HL-60/S4 treated with retinoic acid at 250 ng/mL for 4 days and 3 days (cell line): ENCODE data around the gene SPN.

Source experiments
- in situ Hi-C: fragments of 300-500 bp; cut with MboI; formaldehyde crosslinking; loops from 2 replicates; pipeline ENCODE4 v1.7.0; 2022; ENCODE audit warnings: low sequenced_read_pairs

Gene SPN

DNA sequence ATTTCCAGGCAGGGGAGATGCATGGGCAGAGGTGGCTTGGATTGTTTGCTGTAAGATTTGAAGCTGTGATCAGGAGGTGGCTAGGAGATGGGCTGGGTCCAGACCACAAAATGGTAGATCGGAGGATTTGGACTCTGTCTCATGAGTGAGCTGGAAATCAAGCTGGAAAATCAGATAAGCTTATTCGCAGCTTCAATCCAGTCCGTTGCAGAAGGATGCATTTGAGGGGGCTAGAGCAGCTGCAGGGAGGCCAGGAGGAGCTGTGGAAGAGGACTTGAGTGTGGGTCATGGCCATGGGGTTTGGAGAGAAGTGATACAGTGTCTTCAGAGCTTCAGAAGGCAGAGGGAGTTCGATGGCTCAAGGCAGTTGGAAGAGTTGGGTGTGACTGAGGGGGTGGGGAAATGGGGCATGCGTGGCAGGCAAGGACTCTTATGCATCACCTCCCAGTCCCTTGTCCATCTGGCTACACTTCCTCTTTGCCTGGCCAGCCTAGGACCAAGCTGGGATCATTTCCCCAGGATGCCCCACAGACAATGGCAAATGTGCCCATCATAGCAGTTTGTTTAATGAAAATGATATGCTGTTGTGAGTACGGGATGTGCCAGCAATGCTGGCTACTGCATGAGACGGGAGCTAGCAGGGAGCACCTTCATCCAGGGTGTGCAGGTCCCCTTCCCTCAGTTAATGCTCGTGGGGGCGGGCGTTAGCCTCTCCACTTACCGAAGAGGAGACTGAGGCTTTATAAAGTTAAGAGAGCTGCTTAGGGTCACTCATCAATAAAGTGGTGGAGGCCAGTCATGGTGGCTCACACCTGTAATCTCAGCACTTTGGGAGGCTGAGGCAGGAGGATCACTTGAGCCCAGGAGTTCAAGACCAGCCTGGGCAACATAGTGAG, 36.5 kb downstream of the SPN start:
- in situ Hi-C loops, result loop anchor here (10.0 kb wide), 1 partner anchor 325 kb away; the partner anchor contains the start of gene C16orf92

DNA sequence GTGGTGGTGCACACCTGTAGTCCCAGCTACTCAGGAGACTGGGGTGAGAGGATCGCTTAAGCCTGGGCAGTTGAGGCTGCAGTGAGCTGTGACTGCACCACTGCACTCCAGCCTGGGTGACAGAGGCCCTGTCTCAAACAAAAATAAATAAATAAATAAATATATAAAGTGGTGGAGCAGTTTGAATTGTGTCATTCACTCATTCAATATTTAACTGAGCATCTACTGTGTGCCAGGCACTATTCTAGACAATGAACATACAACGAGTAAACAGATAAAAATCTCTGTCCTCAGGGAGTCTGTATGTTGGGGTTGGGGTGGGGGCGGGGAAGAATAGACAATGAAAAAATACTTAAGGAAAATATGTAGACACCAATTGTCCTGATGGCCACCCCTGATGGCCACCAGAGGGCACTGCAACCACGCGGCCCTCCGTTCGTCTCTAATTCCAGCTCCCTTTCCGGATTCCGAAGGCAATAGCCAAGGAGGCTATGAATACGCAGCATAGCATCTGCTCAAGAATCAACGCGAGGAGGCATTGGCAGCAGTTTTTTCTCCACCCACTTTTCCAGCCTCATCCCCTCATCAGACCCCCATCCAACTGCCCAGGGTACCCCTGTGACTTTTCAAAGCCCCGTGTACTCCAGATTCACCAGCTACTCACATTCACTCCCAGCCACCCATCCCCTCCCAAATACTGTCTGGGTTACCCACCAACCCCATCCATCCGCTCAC, 37.4 kb downstream of the SPN start:
- in situ Hi-C loops, result loop anchor here (10.0 kb wide), 1 partner anchor 324 kb away; the partner anchor contains the start of gene C16orf92

DNA sequence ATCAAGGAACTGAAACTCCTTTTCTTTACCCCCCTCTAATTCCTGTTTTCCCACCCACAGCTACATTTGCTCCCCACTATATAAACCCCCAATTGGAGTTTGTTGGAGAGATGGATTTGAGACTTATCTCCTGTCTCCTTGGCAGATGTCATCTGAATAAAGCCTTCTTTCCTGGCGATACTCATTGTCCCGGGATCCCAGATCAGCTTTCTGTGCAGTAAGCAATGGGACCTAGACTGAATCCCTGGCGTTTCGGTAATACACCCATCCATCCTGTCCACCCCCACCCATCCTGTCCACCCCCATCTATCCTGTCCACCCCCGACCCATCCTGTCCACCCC, 38.1 kb downstream of the SPN start:
- in situ Hi-C loops, result loop anchor here (10.0 kb wide), 1 partner anchor 324 kb away; the partner anchor contains the start of gene C16orf92

DNA sequence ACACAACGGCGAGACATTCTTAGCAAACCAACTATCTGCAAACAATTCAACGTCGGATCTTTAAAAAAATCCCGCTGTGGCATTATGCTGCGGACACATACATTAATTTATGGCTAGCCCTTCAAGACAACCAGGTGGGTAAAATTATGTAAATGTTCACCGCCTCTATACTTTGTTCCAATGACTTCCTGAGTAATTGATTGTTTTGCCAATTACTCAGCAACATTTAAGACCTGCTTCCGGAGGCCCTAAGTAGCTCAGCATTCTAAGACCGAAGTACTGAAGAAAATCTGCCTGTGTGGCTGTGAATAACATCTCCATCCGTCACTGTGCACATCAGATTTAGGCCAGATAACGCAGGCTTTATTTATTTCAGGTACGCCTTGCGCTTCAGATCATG, 39.2 kb downstream of the SPN start:
- in situ Hi-C loops, result loop anchor here (10.0 kb wide), 1 partner anchor 323 kb away; the partner anchor contains the start of gene C16orf92

DNA sequence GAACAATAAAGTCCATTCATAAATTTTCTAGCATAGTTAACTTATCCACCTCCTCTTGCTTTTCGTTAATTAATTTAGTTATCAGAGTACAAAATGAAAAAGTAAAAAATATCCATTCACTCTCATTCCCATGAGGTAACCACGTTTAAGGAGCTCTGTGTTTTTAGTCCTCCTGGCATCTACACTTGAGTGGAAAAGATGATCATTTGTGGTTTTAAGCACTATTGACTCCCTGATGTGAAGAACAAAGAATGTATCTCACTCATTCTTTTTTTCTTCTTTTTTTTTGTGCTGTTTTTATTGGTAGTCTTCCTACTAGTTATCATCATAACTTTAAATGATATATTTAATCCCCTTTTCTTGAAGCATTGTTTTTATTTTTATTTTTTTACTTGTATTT, 42.0 kb downstream of the SPN start:
- in situ Hi-C loops, result loop anchor here (10.0 kb wide), 1 partner anchor 320 kb away; the partner anchor contains the start of gene C16orf92

DNA sequence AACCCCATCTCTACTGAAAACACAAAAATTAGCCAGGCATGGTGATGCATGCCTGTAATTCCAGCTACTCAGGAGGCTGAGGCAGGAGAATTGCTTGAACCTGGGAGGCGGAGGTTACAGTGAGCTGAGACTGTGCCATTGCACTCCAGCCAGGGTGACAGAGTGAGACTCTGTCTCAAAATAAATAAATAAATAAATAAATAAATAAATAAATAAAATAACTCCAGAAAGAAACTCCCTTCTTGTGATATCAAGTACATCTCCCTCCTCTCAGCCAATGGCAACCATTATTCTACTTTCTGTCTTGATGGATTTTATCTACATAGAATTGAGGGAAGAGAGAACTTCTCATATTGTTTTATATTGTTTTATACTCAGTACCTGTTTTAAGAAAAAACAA, 44.1 kb downstream of the SPN start:
- in situ Hi-C loops, result loop anchor here (10.0 kb wide), 1 partner anchor 318 kb away; the partner anchor contains the start of gene C16orf92

DNA sequence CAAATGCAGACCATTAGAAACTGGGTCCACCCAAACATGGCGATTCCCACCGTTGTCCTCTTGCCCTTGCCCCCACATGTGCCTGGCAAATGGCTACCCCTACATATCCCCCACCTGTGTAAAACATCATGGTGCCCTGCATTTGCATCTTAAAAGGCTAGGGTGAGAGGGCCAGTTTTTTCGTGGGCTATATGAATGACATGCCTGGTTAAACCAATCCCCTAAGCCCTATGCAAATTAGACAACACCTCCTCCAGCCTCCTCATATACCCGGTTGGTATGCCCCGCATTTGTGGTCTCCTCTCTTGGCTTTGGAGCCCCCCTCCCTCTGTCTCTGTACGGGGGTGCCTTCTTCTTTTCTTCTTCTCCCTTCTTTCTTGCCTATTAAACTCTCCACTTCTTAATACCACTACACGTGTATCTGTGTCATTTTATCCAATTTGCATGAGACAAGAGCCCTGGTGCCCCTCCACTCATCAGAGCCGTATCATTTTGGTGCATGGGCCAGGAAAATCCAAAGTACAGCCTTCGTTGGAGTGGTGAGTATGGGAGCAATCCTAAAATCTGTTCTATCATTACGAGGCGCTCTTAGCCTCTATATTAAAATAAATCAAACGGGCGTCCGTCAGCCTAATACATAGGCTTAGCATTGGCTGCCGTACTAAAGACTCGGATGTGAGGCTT, 46.0 kb downstream of the SPN start:
- in situ Hi-C loops, result loop anchor here (10.0 kb wide), 1 partner anchor 316 kb away; the partner anchor contains the start of gene C16orf92

DNA sequence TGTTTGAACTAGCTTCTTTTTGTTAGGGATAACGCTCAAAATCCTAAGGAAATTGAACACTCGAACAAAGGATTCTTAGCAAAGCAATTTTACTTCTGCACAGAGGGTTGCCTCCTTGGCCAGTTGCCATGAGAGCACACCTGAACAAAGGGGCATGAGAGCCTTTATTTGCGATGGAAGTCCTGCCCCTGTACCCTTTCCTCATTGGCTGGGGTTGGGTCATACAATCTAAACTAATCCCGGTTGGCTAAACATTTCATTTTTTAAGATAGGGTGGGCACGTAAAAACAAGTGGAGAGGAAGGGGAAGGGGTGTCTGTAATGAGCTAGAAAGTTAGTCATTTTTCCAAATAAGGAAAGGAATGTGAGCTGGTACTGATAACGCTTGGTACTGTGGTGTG, 46.6 kb downstream of the SPN start:
- in situ Hi-C loops, result loop anchor here (10.0 kb wide), 1 partner anchor 315 kb away; the partner anchor contains the start of gene C16orf92

DNA sequence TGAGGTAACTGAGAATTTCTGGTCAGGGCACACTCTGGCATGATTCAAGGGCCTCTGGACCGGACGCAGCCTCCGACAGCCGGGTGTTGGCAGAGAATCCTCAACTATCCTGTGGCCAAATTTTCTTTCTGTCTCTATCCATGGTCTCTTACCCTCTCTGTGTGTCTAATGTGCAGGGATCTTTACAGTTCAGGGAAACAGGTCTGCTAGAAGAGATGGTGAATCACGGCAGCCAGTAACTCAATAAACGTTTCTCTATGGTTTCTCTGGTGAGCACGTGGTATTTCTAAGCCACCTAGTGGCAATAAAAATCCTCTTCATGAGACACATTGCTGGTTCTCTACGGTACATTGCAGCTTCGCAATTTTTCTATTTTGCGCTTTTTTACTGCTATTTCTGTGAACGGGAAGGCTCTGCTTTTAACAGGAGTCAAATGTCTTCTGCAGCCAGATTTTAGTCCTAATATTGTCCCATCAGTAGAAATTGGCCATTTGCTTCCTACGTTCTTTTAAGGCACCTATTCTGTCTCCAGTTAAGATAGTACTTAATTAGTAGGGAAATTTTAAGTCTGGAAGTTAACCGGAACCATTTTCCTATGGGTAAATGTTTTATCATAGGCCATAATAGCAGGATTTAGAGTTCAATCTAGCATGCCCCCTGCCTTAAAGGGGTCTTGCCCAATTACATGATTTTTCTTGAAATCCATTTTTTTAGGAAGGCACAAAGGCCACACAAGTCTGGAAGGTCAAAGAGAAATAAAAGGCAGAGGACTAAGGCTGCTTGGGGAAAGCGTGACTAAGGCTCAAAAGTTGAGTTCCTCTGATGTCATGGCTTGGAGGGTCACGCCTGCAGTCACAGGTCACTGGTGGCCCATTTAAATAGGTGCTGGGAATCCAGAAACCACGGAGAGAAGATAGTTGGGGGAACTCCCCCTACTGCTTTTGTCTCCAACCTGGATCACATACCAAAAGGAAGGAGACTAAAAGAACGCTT, 47.5 kb downstream of the SPN start:
- in situ Hi-C loops, result no loop called here

DNA sequence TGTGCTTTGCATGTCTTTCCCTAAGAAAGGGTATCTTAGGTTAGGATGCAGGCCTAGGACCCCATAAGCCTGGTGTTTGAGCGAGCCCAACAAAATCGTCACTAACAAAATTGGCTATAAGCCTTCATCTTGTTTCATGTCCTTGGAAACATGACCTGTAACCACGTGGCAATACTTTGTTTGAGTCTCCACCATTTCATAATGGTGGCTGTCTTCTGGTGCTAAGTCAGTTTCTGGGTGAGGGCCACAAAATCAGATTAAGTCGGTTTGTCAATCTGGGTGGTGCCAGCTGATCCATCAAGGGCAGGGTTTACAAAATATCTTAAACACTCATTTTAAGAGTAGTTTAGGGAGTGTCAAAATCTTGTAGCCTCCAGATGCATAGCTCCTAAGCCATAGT, 49.8 kb downstream of the SPN start:
- in situ Hi-C loops, result no loop called here

DNA sequence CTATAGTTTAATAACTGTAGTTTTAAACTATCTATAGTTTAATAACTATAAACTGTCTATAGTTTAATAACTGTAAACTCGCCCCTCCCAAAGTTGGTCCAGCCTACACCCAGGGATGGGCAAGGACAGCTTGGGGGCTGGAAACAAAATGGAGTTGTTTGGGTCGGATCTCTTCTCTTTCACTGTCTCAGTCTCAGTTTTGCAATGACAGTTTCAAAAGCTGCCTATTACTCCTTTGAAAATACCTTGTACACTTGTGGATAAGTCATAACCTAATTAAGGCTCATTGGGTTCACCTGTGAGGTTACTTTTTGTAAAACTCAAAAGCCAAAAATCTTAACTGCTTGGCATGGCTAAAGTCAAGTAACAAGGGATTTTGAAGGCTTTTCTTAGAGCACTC, 51.3 kb downstream of the SPN start:
- in situ Hi-C loops, result no loop called here

DNA sequence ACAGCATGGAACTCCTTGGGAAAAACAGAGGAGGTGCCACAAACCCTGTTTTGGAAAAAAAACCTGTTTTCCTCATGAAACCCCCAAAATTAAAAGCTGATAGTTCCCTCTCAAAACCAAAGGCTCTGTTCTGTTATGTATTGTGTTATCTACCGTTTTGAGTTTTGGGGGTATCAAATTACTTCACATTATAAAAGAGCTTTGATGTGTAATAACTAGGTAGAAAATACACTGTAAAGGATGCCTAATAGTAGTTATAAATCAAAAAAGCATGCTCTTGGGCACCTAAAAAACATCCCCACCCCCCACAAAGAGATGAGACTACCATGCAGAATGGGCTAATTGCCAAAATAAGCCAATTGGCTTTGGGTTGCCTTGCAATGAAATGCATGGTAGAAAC, 51.9 kb downstream of the SPN start:
- in situ Hi-C loops, result no loop called here

DNA sequence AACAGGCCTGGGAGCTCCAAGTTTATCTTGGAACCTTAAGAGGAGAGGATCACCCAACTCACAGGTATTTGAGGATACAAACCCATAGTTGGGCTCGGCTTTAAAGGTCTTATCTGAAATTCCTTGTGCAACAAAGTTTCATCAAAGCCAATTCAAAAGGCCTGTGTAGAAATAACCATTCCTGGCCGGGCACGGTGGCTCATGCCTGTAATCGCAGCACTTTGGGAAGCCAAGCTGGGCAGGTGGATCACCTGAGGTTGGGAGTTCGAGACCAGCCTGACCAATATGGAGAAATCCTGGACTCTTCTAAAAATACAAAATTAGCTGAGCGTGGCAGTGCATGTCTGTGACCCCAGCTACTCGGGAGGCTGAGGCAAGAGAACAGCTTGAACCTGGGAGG, 54.1 kb downstream of the SPN start:
- in situ Hi-C loops, result no loop called here

DNA sequence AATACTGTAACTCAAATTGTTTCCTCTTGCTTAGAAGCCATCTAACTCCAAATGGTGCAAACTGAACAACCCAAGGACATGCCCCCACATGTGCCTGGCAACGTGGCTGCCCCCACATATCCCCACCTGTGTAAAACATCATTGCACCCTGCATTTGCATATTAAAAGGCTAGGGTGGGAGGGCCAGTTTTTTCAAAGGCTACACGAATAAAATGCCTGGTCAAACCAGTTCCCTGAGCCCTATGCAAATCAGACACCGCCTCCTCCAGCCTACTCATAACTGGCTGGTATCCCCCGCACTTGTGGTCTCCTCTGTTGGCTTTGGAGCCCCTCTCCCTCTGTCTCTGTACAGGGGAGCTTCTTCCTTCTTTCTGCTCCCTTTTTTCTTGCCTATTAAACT, 56.0 kb downstream of the SPN start:
- in situ Hi-C loops, result no loop called here
